NCI-H146 treated with DMSO at 0.1 percent for 48 hours (cell line): ENCODE results near the gene ZNF124.
A peak's percentile ranks its signal among the peaks of the same experiment; 100 is the strongest.
"Not testable (repeated sequence)": the region's sequence is repeated elsewhere in the genome, so short reads cannot be mapped to it uniquely, and the experiment has no call there.

Experiments used
- DNase-seq: peaks from one replicate; lab custom pipeline; 2025; ENCODE audit not compliant: unreplicated experiment; lab: John Stamatoyannopoulos, UW

ZNF124 gene

DNA sequence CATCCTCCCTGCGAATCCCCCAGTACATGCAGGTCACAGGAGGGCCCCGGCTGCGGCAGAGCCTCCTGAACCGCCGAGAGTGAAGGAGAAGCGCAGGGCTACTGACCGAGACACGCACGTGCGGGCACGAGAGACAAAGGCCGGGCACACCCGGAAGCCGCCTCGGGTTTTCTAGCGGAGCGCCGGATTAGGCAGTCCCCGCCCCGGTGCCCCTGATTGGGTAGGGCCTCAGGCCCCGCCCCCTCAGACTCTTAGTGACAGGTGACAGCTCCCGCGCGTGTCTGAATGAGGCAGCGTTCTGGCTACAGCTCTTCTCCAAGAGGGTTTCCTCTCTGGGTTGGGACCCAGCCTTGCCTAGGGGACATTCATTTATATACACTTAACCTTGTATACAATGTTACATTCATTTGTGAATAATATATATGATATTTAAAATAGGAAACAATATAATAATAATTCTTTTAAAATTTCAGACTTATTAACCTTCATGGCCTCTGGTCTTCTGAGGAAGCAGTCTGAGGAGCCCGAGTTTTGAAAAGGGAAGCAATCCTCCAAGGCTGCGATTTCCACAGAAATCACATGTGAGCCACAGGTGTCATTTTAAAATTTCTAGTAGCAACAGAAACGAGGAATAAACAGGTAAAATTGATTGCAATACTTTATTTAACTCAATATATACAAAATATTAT is at the start of gene ZNF124:
TSS of gene ZNF124 (minus strand) at position 146 of the 689 bp plus-strand sequence. CDS start at position 3, 143 bp downstream.
- DNase-seq, result not testable (repeated sequence)

DNA sequence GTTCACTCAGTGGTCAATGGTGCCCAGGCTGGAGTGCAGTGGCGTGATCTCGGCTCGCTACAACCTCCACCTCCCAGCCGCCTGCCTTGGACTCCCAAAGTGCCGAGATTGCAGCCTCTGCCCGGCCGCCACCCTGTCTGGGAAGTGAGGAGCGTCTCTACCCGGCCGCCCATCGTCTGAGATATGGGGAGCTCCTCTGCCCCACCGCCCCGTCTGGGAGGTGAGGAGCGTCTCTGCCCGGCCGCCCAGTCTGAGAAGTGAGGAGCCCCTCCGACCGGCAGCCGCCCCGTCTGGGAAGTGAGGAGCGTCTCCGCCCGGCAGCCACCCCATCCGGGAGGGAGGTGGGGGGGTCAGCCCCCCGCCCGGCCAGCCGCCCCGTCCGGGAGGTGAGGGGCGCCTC is 48.5 kb upstream of the ZNF124 start:
- not testable (repeated sequence) for DNase-seq

DNA sequence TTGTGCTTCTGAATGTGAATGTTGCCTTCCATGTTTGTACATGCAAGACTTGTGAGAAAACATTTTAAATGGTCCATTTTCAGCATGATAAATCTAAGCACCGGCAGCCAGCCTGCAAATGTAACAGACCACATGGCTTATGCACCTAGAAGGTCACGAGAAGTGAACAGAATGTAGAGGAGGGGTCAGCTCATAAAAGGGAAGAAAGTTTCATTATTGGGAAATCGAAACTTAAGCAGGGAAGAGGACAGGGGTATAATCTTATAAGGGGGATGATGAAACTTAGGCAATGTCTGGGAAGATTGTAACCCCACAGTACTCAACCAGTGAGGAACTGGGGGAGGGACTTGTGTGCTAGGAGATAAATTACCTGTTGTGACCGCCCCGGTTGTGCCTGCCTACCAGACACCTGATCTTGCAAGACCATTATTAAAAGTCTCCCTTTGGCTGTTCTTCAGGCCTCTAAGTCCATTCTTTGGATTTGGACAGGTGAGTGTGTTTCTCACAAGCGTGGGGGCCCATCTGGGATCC is 46.4 kb upstream of the ZNF124 start:
- no peak for DNase-seq

DNA sequence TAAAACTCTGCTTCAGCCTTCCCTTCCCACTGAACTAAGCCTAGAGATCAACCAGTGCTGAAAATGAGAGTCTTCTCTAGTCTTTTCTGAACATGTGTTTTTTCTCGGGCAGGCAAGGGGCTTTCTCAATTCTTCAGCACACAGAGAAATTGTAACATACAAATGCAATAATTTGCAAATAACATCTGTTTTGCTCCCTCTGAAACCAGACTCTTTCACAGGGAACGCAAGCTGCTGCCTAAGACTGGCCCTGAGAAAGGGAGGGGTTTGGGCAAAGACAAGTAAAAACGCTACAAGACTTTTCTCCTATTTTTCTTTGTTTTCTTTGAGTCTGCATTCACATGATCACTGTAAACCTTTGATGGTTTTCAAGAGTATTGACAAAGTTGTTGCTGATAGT is 44.4 kb upstream of the ZNF124 start:
- DNase-seq, result no peak

DNA sequence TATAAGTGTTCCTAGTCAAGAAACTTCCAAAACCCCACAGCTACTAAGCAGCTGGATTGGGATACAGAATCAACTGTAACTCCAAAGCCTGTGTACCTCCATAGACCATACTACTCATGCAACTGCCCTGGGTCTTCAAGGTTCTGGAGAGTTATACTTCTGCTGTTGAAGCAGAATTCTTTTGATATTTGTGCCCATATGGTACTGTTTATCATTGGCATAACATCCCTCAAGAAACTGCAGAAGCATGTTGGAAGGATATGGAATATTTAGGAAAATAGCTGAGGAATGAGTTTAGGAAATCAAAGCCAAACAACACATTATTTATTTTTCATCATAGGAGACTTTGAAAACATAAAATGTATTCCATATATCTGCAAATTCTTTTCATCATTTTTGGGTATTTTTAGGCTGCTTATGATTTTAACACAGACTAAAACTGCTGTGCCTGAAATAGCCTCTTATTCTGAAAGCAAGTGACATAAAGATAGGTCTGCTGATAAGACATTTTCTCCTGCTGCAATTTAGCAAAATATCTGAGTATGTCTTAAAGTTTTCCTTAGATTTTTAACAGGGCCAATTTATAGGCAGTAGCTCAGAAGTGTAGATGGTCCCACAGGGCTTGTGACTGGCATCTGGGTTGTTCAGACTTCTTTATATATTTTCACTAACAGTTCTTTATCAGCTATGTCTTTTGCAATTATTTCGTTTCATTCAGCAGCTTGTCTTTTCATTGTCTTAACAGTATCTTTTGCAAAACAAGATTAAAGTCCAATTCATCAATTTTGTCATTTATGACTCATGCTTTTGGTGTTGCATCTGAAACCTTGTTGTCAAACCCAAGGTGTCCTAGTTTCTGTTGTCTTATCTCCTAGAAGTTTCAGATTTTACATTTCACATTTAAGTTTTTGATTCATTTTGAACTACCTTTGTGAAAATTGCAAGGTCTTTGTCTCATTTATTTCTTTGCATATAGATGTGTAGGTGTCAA is 41.1 kb upstream of the ZNF124 start:
- no peak for DNase-seq

DNA sequence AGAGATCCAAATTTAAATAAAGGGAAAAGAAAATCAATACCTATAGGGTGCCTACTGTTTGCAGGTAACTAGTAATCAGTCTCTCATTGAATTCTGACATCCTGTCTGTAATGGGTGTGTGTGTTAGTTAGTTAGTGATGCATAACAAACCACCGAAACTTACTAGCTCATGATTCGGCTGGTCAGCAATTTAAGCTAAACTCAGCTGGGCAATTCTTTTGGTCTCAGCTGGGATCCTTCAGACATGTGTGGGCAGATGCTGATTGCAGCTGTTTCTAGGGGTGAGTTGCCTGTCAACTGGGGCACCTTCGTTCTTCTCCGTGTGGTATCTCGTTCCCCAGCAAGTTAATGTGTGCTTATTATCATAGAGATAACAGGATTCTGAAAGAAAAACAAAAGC is 40.2 kb upstream of the ZNF124 start:
- no peak for DNase-seq

DNA sequence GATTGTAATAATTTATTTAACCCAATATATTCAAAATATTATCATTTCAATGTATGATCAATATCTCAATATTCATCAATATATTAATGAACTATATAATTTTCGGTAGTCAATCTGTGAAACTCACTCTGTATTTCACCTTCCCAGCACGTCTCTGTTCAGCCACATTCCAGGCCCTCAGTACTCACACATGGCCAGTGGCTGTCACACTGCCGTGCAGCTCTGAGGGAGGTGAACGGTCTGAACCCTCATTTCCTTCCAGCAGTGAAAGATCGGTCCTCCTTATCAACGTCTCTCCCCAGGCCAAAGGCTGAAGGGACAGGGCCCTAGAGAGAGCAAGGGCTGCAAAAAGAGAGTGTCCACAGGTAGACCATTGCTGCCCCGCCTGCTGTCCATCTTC is 39.5 kb upstream of the ZNF124 start:
- DNase-seq, result no peak

DNA sequence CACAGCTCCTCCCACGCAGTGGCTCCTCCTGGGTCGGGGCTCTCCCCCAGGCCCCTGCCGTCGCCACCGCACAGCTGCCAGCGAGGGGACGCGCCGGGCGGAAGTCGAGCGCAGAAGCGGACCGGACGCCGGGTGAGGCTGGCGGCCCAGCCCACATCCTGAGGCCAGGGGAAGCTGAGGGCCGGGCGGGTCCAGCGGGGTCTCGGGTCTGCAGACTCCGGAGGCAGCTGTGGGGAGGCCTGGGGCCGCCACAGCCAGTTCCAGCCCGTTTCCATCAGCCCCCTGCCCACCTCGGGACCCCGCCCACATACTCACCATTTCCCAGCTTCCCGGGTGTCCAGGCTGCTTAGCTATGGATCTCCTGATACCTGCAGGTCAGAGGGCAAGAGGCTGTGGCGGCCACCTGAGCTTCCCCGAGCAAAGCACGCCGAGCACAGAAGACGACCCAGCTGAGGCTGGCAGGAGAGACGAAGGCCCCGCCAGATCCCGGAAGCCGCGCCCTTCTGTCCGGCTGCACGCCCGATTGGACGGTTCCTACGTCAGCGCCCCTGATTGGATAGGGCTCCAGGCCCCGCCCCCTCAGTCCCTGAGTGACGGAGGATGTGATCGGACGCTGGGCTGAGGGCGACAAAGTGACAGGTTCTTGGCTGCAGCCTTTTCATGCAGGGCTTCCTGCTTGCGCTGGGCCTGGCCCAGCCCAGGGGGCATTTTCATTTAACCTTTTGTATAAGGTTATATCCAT is 38.7 kb upstream of the ZNF124 start:
- DNase-seq, result peak; percentile 97

DNA sequence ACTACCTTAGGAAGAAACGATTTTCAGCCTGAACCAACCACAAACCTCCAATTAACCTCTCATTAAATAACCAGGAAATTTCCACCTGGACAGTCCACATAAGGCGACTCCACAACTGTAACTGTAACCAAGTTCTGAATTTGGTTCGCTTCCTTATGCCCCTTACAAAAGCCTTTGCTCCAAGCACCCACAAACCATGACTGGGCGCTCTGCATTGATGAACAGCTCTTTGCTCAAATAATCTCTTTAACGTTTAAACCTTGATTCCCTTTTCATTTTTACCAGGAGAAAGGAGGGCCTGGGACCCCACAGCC is 38.2 kb upstream of the ZNF124 start:
- DNase-seq, result no peak

DNA sequence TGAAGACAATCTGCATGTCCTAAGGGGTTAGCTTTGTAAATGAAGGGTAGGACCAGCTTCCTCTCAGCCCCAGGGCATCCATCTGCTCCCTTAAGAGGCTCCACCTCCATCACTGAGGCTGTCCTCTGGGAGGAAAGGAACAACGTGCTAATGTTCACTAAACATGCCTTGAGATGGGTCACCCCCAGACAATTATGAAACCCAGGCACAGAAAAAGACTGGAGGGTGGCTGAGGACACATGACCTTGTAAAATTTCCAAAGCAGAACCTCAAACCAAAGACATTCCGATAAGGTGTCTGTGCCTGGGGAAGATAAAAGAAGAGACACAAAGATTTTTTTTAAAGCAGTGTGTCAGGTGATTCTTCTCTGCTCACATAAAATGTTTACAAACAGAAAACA is 37.6 kb upstream of the ZNF124 start:
- peak; percentile 18 for DNase-seq

DNA sequence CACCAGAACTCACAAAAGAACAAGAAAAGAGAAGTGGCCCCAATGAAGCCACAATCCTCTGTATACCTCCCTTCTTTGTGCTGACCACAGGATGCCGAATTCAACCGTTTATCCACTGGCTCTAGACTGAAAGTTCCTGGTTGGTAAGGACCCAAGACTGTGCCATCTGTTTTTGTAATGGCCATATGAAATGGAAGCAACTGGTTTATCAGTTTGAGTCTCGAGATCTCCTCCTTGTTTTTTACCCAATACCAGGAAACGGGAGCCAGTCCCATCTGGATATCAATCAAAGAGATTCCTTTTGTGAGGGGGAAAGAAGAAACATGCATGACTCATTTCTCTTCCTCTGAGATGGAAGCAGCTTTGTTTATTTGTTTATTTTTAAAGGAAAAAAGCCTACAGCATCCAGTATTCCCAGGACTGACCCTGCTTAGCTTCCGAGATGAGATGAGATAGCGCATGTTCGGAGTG is 32.4 kb upstream of the ZNF124 start:
- no peak for DNase-seq

DNA sequence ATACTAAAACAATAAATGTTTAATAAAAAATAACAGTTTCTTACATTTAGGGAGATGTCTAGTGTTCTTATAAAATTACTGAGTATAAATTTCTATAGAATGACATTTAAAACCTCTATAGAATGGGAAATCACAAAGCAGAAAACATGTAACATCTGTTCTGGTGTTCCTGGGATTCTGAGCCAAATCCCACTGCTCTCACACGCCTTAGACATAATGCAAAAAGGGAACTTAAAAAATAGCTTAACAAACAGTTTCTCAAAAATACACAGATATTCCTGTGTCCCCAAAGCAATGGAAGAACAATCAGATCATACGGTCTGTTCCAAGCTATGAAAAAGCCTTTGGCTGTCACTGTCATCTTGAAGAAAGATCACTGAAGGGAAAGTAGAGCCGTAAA is 27.0 kb upstream of the ZNF124 start:
- no peak for DNase-seq

DNA sequence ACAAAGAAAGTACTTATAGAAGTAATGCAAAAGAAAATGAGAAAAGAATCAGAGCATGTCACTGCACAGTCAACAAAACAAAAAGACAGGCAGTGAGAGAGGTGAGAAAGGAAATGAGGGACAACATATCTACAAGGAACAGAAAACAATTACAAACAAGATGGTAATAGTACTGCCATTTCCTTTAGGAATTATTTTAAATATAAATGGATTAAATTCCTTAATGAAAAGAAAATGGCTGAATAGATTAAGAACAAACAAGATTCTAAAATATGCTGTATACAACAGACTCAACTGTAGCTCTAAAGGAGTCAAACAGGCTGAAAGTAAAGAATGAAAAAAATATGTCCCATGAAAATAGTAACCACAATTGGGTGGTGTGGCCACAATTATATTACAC is 22.1 kb upstream of the ZNF124 start:
- no peak for DNase-seq

DNA sequence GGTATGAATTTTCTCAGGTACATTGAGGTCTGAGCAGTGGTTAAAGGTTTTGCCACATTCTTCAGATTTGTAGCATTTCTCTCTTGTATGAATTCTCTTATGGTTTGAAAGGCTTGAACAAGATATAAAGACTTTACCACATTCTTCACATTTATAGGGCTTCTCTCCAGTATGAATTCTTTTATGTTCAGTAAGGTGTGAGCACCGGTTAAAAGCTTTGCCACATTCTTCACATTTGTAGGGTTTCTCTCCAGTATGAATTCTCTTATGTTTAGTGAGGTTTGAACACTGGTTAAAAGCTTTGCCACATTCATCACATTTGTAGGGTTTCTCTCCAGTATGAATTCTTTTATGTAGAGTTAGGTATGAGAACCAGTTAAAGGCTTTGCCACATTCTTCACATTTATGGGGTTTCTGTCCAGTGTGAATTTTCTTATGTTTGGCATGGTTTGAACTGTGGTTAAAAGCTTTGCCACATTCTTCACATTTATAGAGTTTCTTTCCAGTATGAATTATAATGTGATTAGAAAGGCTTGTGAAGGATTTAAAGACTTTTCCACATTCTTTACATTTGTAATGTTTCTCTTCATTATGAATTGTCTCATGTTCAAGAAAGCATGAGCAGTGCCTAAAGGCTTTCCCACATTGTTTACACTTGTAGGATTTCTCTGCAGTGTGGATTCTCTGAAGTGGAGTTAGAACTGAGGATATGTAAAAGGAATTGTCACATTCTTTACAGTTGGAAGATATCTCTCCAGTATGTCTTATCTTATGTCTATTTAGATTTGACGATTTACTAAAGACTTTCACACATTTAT is 18.4 kb upstream of the ZNF124 start:
- no peak for DNase-seq

DNA sequence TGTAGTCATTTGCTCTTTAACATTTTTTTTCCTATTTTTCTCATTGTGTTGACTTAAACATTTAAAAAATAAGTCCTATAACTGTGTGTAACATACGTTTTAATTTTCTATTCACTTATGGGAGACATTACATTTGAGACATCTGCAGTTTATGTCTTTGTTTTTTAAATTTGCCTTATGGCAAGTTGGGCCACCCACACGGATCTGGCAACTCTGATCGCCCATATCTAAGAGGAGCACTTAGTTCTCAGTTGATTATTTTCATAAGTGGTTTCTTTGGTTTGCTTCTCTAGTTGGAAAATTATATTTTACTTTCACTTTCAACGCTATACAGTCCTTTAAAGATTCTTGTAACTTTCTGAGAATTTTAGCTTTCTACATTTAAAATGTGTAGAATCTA is 13.8 kb upstream of the ZNF124 start:
- no peak for DNase-seq

DNA sequence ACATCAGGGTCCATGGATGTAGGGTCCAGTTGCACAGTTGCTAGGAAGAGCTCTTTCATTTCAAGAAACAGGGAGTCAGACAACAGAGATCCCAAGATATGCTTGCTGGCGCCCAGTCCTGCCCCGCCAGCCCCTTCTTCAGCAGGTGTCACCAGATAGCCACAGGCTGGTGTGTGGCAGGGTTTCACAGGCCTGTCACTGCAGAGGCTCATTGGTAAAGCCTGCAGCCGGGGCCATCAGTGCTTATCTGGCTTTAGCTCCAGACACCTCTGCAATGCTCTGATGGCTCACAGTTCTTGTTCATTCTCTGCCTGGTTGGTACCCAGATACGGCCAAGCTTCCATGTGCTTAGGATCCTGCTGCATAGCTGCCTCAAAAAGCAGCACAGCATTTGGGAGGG is 12.4 kb upstream of the ZNF124 start:
- DNase-seq, result no peak

DNA sequence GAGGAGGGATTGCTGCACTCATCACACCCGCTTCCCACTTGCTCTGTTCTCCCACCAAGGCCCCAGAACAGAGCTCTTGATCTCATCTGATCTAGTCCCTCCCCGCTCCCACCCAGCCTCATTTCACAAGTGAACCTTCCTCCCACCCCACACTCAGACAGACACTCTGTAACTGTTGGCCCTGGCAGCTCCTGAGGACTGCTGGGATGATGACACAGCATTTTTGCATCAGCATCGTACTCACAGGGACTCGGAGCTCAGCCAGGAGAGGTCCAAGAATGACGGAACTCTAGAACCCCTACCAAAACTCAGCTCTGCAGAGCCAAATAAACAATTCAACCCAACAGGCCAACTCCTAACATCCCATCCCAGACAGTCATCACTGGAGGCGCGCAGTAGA is 11.2 kb upstream of the ZNF124 start:
- DNase-seq, result no peak

DNA sequence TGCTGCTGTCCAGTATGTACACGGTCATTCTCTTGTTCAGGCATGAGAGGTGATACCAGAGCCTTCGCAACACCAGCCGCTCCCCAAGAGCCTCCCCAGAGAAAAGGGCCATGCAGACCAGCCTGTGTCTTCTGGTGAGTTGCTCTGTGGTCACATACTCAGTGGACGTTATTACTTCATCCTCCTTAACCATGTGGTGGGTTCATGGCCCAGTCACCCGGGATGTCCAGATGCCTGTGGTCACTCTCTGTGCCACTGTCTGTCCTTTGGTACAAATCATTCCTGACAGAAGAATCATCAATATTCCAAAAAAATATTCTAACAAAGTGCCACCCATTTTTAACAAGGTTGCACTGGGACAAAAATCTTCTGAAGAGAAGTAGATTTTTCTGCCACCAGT is 8.8 kb upstream of the ZNF124 start:
- no peak for DNase-seq

DNA sequence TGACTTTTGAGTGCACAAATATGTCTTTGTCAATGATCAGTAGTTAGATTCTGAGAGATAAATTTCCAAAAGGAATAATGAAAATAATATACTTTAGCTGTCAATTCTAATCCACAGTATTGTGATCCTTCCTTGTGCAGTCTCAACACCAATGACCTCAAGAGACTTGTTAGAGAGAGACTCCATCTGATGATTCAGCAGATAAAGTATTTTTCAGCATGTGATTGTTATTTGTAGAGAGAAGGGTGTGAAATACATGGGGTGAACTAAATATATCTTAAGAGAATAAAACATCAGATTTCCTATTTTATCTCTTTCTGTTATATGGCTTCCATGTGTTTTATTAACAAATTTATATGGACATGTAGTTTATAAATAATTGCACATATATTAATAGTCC is 5.9 kb upstream of the ZNF124 start:
- no peak for DNase-seq

DNA sequence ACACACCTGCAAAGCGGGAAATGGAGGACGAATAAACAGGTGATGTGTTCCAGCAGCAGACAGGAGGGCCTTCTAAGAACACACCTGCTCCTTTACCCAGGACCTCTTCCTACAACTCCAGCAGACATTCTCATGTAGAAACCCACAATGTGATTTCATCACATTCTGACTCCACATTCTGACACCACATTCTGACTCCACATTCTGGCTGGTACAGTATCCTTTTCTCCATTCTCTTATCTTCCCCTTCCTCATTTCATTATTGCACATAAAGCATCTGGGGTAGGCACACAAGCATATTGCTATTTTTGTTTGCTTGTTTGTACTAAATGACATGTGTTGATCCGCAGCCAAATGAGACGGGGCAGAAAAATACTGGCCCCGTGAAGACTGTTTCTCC is 3.6 kb upstream of the ZNF124 start:
- no peak for DNase-seq

DNA sequence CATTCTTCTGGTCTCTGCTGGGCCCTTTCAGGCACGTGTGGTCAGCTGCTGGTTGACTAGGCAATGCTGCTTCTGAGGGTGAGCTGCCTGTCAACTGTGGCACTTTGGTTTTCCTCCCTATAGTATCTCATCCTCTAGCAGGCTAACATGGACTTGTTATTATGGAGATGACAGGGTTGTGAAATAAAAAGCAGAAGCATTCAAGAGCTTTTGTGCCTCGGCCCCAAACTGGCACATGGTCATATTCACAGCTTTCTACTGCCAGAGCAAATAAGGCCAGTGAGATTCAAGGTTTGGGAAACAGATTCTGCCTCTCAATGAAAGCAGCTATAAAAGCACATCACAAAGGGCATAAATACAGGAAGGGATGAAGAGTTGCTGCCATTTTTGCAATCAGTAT is 1.6 kb upstream of the ZNF124 start:
- no peak for DNase-seq
